Activated naive CD8-positive, alpha-beta T cell treated with anti-CD3 and anti-CD28 coated beads, Interleukin-2, amount 50 U/mL, for 16 hours (primary cell): ENCODE results near the gene CASP8.
"Not testable (repeated sequence)": the region's sequence is repeated elsewhere in the genome, so short reads cannot be mapped to it uniquely, and the experiment has no call there.

Source experiments
- DNase-seq: peaks from one replicate; pipeline ENCODE4 v3.0.0-alpha.2; 2020; ENCODE audit warnings: low read depth, low spot score

The CASP8 gene

DNA sequence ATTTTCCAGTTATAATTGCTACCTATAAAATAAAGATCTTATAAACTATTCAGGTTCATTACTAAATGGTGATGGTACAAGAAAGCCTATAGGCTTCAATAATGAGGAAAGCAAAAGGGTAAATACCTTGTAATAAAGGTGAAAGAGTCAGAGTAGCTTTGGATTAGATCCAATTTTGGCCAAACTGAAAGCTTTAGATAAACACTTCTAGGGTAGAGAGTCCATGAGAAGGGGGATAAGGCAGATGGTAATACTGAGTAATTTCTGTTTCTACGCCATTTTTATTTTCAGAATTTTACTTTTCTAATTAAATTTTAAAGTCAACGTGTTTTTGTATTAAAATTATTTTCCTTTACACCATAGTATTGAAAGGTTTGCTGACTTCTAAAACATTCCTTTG, 9.4 kb downstream of the CASP8 start:
- no peak for DNase-seq

DNA sequence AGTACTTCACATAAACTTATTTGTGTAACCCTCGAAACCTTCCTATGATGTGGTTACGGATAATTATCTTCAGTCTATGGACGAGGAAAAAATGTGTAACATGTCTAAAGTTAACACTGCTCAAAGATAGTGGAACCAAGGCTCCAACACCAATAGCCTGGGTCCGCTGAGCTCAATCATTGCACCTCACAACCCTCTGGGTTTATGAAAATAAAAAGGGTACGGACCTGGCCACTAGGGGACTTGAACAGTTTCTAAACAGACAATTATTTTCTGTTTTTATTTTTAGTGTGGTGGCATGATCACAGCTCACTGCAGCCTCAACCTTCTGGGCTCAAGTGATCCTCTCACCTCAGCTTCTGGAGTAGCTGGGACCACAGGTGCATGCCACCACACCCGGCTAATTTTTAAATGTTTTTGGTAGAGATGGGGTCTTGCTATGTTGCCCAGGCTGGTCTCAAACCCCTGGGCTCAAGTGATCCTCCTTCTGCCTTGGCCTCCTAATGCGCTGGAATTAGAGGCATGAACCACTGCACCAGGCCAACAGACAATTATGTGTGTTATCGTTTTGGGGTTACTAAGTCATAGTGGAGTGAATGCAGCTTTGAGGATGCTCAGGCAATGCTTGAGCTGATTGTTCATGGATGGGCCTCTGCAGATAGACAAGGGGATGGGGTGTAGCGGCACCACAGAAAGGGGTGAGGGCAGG, 10.1 kb downstream of the CASP8 start:
- DNase-seq, result no peak

- no peak for DNase-seq
Observed at GRCh38 chr2:201271917-201272316, 11.6 kb downstream of the CASP8 start.

DNA sequence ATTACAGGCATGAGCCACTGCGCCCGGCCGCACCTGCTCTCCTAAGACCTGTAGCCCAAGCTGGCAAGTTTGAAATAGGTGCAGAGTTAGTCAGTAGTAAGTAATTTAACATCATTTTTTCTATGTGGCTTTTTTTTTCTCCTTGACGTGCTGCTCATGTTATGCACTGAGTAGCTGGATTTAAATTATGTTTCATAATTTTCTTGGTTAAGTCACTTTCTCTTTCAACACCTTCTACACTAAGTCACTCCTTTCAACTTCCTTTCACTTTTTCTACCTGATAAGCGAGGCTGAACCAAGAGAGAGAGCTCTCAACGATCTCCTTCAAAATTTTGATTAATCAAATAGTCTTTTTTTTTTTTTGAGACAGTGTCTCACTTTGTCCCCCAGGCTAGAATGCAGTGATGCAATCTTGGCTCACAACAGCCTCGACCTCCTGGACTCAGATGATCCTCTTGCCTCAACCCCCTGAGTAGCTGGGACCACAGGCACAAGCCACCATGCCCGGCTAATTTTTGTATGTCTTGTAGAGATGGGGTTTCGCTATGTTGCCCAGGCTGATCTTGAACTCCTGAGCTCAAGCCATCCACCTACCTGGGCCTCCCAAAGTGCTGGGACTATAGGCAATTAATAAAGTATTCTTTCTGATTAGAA, 13.1 kb downstream of the CASP8 start:
- DNase-seq, result no peak

DNA sequence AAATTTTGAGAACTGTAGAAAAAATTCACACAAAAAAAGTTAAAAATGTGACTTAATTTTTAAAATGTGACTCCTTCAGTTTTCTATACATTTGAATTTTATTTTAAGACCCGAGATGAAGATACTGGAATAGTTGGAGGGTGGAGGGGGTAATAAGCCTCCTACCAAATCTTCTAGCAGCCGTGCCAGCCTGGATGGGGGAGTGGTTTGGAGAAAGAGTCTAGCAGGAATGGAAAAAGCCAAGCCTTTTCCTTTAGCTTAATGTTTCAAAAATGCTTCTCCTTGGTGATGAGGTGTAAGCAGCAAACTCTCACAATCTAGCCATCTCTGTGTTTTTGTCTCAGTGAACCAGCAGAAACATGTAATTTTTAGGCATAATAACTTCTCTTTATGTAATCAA, 14.7 kb downstream of the CASP8 start:
- no peak for DNase-seq

GRCh38 chr2:201275990-201276389, 15.7 kb downstream of the CASP8 start:
- DNase-seq, result no peak

DNA sequence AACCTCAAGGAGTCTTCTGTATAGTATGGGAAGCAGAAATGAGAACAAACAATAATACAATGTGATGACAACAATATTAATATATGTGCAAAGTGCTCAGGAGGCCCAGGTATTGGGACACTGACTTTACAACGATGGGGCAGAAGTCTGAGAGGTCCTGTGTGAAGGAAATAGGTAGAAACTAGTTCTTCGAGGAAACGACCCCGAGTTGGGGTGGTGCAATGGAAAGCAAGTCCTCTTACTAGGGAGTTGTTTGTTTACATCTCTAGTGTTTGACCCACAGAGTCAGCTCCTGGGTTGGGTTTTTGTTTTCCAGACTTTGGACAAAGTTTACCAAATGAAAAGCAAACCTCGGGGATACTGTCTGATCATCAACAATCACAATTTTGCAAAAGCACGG, 16.2 kb downstream of the CASP8 start:
- no peak for DNase-seq

DNA sequence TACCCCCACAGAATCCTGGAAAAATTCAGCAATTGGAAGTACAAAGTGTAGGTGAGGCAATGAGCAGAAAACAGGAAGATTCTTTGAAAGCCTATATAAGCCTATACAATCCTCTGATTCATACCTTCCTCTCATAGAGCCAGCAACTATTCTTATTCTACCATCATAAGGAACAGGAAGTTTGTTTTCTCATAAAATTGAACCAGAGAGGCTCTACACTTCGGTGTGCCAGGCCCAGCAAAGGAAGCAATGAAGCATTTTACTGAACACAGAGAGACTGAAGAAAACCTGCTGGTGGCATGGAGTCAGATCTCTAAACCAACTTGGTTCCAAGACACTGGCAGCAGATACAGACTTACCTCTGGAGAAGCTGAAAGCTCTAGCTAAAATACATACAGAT, 18.7 kb downstream of the CASP8 start:
- DNase-seq, result no peak

- no peak for DNase-seq
Observed at GRCh38 chr2:201280191-201281040, 20.1 kb downstream of the CASP8 start.

DNA sequence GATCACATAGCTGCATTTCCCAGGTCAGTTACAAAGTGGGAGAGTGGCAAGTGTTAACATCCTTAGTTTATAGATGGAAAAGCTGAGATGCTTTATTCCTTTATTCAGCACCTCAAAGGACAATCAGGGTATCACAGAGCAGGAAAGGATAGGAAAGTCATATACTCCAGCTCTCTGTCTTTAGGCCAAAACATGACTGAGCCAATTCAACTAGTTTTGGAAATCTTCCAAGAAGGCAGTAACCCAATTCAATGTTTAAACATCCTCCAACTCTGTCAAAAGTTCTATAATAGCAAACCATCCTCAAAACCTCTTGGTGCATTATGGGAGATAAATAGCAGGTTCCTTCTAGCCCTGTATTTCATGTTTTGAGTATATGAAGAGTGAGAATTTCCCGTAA, 25.2 kb downstream of the CASP8 start:
- no peak for DNase-seq

- not testable (repeated sequence) for DNase-seq
Observed at GRCh38 chr2:201290457-201291148, 30.3 kb downstream of the CASP8 start.

- no peak for DNase-seq
Observed at GRCh38 chr2:201298462-201299052, 38.2 kb downstream of the CASP8 start.

DNA sequence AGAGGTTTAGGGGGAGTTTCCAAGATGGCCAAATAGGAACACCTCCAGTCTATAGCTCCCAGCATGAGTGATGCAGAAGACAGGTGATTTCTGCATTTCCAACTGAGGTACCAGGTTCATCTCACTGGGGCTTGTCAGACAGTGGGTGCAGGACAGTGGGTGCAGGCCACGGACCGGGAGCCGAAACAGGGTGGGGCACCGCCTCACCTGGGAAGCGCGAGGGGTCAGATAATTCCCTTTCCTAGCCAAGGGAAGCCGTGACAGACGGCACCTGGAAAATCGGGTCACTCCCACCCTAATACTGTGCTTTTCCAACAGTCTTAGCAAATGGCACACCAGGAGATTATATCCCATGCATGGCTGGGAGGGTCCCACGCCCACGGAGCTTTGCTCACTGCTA, 39.6 kb downstream of the CASP8 start:
- DNase-seq, result not testable (repeated sequence)

DNA sequence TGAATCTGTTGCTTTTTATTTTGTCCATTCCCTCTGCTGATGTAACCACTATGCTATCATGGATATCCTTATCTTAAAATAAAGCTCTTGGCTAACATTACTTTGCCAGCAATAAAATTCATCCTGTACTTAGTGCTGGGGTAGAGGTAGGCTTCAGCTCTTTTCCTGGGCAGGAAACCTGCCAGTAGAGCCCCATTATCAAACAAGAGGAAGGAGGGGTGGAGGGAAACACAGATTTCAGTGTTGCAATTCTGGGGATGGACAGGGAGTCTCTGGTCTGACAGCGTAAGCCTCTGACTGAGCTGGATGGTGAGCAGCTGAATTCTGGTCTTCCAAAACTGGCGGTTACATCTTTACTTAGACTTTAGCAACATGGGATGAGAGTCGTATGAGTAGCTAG, 47.5 kb downstream of the CASP8 start:
- no peak for DNase-seq

DNA sequence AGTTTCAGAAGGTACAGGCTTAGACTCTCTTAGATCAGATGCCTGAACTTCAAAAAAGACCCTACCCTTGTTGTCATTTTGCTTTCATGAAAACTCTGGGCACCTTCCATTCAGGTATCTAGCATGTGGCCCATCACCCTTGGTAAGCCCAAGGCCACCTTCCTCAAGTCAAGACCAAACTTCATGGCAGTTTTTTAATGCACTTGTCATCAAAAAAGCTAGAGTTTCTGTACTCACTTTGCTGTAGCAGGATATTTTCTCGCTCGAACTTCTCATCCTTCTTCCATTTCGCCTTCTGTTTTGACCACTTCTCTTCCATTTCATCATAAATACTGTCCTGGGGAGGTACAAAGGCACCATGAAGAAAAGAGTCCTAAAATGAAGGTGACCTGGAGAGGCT, 48.6 kb downstream of the CASP8 start:
- DNase-seq, result no peak

DNA sequence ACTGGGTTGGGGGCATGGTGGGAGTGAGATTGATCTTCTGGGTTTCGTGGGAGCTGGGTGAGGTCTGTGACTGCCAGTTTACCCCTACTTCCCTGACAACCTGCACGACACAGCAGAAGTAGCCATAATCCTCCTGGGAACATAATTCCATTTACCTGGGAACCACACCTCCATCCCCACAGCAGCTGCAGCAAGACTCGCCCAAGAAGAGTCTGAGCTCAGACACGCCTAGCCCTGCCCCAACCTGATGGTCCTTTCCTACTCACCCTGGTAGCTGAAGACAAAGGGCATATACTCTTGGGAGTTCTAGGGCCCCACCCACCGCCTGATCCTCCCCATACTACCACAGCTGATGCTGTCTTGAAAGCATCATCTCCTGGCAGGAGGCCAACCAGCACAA, 53.0 kb downstream of the CASP8 start:
- DNase-seq, result no peak

GRCh38 chr2:201319511-201319910, 59.2 kb downstream of the CASP8 start:
- DNase-seq, result no peak

- DNase-seq, result no peak
Observed at GRCh38 chr2:201320257-201320656, 59.9 kb downstream of the CASP8 start.

DNA sequence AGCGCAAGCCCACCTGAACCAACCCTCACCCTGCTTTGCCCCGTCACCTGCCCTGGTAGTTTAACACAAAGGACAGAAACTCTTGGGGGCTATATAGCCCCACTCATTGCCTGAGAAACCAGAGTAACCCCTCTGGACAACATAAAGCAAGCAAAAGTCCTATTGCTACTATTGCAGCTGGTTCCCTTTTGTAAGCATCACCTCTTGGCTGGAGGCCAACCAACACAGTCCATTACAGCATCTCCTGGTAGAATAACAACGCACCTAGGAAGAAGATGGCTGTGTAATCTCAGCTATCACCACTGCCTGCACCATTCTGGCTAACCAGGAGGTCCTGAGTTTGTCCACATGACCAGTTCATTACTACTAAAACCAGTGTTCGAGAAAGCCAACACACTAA, 60.4 kb downstream of the CASP8 start:
- no peak for DNase-seq

- DNase-seq, result no peak
Observed at GRCh38 chr2:201322772-201323171, 62.4 kb downstream of the CASP8 start.

- no peak for DNase-seq
Observed at GRCh38 chr2:201327678-201328077, 67.3 kb downstream of the CASP8 start.

- DNase-seq, result no peak
Observed at GRCh38 chr2:201329409-201329808, 69.1 kb downstream of the CASP8 start.
